GM19025 (cell line): ENCODE measurements around the gene GLA.

ENCODE experiments used
- ATAC-seq: cut with Tn5 transposase; IDR thresholded peaks from one replicate; pipeline ENCODE4 v1.9.1; 2021; ENCODE audit warnings: mild to moderate bottlenecking, low read depth, moderate library complexity; ENCODE audit not compliant: unreplicated experiment

Gene GLA

GRCh38 chrX:101359966-101360365 lies 47.8 kb downstream of the GLA start:
- no peak for ATAC-seq

DNA sequence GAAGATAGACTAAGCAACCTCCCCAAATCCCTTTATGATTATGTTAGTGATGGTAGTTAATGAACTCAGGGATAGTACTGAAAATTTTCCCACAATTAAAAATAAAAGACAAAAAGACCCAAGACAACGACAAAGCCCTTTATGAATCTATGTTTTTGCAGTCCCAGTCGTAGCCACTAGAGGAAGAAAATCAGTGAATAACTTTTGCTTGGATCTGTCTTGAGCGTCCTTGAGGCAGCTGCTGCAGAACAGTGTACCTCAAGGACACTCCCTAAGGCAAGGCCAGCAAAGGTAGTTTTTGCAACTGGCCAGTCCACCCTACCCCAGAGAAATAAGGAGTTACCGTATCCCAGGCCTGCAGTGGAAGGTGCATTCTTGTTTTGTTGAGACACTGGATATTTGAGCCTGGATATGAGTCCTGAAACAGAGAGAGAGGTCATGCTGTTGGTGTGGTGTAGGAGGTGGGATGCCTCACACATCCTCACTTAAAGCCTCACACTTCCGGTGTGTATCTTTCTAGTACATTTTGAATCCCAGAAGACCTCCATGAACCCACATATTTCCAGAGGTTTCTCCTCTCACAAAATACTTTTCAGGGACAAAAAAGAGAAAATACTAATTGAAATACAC lies 50.4 kb downstream of the GLA start:
- ATAC-seq, result no peak

DNA sequence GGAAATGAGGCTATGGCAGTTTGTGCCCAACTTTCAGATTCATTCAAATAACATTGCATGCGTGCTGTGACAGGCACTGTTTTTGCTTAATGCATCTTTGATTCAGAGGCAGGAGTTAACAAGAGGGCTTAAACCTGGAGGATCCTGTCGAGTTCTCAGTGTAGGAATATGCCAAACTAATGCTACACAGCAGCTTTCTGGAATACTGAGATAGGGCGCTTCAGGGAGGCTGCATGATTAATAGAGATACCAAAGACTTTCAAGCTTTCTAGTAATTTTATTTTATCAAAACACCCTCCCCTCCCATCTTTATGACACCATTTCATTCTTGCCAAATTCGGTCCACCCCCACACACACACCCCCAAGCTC lies 58.5 kb downstream of the GLA start:
- no peak for ATAC-seq

DNA sequence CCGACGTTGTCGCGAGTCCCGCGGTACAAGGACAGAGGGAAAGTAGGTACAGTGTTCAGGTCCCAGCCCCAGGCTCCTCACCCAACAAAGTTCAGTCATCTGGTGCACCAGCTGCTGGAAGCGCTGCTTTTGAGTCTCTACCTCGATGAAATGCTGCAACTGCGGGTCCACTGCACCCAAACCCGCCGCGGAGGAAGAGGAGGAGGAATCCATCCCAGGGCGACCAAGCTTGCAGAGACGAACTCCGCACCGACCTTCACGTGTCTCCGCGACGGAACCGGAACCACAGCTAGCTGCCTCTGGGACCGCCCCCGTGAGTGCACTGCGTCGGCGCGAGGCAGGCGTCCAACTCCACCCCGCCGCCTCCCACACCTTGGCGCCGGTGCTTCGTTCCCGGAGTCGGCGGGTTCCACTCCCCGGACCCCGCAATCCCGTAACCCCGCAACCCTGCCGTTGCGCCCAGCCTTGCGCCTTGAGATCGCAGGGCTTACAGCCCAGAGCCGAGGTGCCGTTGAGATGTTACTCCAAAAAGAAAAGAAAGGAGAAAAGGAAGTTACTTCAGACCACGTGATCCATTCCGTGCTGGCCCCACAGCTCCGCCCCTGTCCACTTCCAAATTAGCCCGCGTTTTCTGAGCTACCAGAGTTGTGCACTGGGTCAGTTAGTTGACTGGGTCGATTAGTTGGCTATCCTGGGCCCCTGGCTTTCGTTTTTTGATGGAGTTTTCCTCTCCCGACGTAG lies 59.1 kb downstream of the GLA start, which contains the start of gene TIMM8A:
Gene TIMM8A, minus strand, starts transcription at position 291 of the 741 bp plus-strand sequence. Its CDS starts 78 bp downstream, at position 213.
- ATAC-seq, result peak; percentile 99

DNA sequence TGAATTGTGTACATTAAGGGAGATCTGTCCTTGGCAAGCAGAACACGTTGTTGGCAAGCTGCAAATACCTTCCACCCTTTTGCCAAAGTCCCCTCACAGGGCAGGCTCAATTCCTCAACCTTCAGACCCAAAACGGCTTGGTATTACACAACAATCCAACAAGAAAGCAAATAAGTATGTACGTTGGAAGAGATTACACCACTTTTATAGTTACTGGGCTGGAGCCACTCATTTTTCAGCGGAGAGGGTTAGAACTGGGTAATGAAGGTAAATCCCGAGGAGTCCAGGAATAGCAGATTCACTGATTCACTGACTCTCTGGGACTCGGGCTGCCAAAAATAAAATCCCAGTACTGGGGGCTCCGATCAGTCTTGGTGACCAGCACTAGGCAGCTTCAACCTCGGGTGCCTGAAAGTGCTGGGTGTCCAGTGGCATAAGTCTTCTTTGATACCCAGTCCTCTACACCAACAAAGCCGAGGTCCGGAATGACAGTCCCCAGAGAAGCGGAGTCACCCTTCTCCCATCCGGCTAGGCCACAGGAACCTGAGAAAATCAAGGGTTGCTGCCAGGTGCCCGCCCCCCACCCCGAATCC lies 59.8 kb downstream of the GLA start:
- ATAC-seq, result no peak
